SU-DHL-6 (cell line): ENCODE measurements around the gene GRID2.

Experiments
- CTCF ChIP-seq: fragments of 200-600 bp; sonication (generic); IDR thresholded peaks from one replicate; pipeline ENCODE4 v1.5.1; 2017; ENCODE audit warnings: antibody characterized with exemption, mild to moderate bottlenecking, low read length, moderate library complexity; ENCODE audit not compliant: insufficient read depth, poor library complexity, severe bottlenecking
- EZH2phosphoT487 ChIP-seq: fragments of 200-600 bp; sonication (generic), shearing (Covaris generic); conservative IDR thresholded peaks from 2 replicates; pipeline ENCODE4 v1.6.1; 2018; ENCODE audit warnings: mild to moderate bottlenecking, antibody characterized with exemption, low read length, moderate library complexity, mixed read lengths

- TF ChIP-seq CTCF (no peak), EZH2phosphoT487 (no peak)
Observed at GRCh38 chr4:92506933-92507332, 203.2 kb downstream of the GRID2 start.
